ENCODE results near the gene KRT36.

DNA sequence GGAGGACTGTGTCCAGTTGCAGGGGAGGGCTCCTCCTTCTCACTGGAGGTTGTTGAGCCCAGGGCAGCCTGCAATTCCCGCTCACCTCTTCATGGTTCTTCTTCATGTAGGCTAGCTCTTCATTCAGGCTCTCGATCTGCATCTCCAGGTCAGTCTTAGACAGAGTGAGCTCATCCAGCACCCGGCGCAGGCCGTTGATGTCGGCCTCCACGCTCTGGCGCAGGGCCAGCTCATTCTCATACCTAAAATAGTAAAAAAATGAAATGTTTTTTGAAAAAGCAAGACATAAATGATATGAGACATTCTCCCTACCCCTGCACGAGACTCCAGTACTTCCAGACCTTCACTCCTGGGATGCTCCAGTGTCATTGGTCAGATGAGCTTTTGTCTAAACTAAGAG lies 13.5 kb upstream of the KRT36 start:
- TF ChIP-seq POLR2AphosphoS5 (IDR thresholded peaks at IDR 0.05; ENCODE audit: low read depth, low read length) (no peak), POLR2A (IDR thresholded peaks at IDR 0.05; ENCODE audit: low read depth, low read length) (no peak), TAF1 (IDR thresholded peaks at IDR 0.05; ENCODE audit: low read depth, low read length) (no peak), PAX5 (IDR thresholded peaks at IDR 0.05; ENCODE audit: insufficient read depth, low read length, severe bottlenecking) (no peak), SPI1 (IDR thresholded peaks at IDR 0.05; ENCODE audit: low read depth, low read length) (no peak), POU2F2 (IDR thresholded peaks at IDR 0.05; ENCODE audit: low read depth, low read length) (no peak)

Data from GM12891 (cell line).